GM12875 (cell line): ENCODE data around the gene SPECC1L.

Source experiments
- H3K4me3 ChIP-seq: one replicate; pipeline ENCODE4 v1.5.1; 2011; ENCODE audit warnings: low read depth, low read length, control low read depth
- CTCF ChIP-seq: IDR thresholded peaks from 2 replicates; pipeline ENCODE4 v1.5.1; 2011; ENCODE audit warnings: low read depth, mild to moderate bottlenecking, control low read depth, inconsistent platforms, low read length, moderate library complexity, borderline replicate concordance; ENCODE audit not compliant: insufficient read depth

The SPECC1L gene

GRCh38 chr22:24424001-24424900 lies 153.6 kb downstream of the SPECC1L start:
- no peak for TF ChIP-seq CTCF
- H3K4me3 ChIP-seq = peak overlapping the region; percentile 76

- TF ChIP-seq CTCF = no peak
- H3K4me3 ChIP-seq = peak overlapping the region; percentile 76
Observed at GRCh38 chr22:24424901-24425775, 154.5 kb downstream of the SPECC1L start.

DNA sequence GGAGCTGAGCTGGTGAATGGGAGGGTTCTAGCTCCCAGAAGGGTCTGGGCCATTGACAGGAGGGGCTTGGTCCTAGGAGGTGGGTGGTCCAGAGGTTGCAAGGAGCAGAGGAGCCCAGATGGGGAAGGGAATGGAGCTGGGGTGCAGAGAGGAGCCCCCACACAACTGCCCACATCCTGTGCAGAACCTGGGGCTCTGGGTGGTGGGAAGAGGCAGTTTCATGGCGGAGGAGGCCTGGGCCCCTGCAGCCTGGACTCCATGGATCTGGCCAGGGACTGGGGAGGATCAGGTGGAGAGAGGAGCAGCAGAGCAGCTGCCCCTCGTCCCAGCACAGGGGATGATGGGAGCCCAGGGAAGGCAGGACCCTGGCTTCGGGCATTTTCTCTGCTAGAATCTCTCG lies 155.8 kb downstream of the SPECC1L start:
- TF ChIP-seq CTCF = no peak
- no peak overlapping the region for H3K4me3 ChIP-seq

DNA sequence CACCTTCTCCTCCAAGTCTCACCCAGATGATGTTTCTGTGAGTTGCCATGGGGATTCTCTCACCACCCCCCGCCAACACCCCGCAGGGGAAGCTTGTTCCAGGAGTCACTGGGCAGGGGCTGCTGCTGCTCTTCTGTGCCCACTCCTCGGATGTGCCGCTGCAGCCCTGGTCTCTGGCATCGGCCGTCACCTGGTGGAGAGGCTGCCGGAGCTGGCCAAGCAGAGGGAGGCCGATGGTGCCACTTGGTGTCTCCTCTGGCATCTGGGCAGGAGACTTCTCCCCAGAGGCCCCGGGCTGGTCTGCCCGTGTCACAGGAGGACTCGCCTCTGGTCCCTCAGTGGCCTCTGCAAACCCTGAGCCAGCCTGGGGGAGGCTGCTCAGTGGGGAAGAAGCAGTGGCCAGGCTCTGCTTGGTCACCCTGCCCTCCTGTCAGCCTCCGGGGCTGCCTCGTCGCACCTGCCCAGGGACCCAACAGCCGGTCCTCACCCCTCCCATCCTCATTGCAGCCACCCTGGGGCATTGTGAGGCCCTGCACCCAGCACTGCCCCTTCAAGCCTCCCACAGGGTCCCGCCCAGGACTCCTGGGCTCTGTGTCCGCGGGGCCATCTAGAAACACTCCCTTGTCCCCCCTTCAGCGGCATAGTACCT lies 156.3 kb downstream of the SPECC1L start:
- peak overlapping the region; percentile 68 for H3K4me3 ChIP-seq
- TF ChIP-seq CTCF = no peak

DNA sequence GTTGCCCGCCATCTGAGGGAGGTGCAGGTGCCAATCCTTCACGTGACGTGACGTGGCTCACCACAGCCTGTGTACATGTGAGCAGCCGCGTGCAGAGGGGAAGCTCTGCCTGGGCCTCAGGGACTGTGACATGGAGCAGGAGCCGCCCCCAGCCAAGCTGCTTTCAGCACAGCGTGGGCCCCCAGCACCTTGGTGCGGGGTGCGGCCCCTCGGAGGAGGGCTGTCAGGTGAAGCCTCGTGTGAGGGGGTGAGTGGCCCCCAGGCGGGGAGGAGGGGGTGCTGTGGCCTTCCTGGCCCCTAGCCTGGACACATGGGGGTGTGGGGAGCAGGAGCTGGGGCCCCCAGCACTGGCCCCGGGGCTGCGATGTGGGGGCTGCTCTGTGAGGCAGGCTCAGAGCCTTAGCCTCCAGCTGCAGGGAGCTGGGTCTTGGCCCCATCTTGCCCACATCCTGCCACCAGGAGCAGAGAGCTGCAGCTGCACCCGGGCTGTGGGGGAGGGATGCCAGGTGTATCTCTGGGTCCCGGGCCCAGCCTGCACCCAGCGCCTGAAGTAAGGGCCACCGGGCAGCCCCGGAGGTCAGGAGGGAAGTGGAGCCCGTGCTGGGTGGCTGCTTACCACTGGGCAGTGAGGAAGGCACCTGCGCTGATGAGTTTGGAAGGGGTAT lies 157.0 kb downstream of the SPECC1L start, which contains the start of gene ADORA2A:
TSS of gene ADORA2A (plus strand) at position 100 of the 665 bp plus-strand sequence. CDS start 5,806 bp downstream, outside the sequence.
- peak within 1 kb of the TSS; percentile 68 for H3K4me3 ChIP-seq
- no peak for TF ChIP-seq CTCF

- peak overlapping the region; percentile 68 for H3K4me3 ChIP-seq
- TF ChIP-seq CTCF = no peak
Observed at GRCh38 chr22:24428751-24429410, 158.2 kb downstream of the SPECC1L start.
